H54 (cell line): ENCODE results near the gene PHYHIPL.
A peak's percentile ranks its signal among the peaks of the same experiment; 100 is the strongest.
"Not testable (repeated sequence)": the region's sequence is repeated elsewhere in the genome, so short reads cannot be mapped to it uniquely, and the experiment has no call there.

Source experiments
- DNase-seq: peaks from one replicate; pipeline ENCODE4 v3.0.0; 2011; ENCODE audit warnings: low spot score, mixed read lengths; ENCODE audit not compliant: insufficient read length
- FAIRE-seq: peaks from 3 replicates; lab custom pipeline; 2011; peaks lifted over from hg19 to GRCh38; lab: Jason Lieb, UNC
- POLR2A ChIP-seq: IDR thresholded peaks from 2 replicates; pipeline ENCODE4 v1.6.1; 2011; ENCODE audit warnings: low read depth, mild to moderate bottlenecking, low read length

Gene PHYHIPL

DNA sequence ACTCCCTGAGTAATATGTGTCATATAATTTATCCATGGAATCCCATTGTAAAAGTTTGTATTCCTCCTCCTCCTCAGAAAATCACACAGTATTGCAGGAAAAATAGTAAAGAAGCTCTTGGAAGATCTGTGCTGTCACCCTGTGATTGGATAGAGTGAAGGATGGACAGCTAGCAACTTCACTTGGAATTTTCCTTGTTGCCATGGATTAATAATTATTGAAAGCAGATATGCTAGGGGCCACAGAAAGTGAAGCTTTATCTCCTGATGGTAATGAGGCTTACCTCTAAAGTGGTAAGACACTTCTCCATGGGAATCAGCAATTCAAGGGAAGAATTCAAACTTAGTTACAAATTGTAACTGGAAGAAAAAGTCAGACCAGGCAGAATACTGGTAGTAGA is 48.8 kb downstream of the PHYHIPL start:
- no peak for TF ChIP-seq POLR2A
- FAIRE-seq (no peak), DNase-seq (no peak)

GRCh38 chr10:59227136-59227673 is 50.8 kb downstream of the PHYHIPL start:
- FAIRE-seq, result no peak
- DNase-seq, result no peak
- no peak for TF ChIP-seq POLR2A

GRCh38 chr10:59229441-59229840 is 53.0 kb downstream of the PHYHIPL start:
- FAIRE-seq (no peak), DNase-seq (no peak)
- no peak for TF ChIP-seq POLR2A

DNA sequence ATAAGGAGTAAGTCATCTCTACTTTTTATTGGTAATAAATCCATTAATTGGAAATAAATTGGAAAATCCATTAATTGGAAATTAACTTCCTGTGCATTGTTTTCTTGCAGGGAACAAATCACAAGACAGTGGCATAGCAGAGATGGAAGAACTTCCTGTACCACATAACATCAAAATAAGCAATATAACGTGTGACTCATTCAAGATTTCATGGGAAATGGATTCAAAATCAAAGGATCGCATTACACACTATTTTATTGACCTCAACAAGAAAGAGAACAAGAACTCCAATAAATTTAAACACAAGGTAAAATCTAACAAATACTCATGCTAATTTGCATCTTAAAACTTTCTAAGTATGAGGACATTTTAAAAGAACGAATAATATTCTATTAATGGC is 57.8 kb downstream of the PHYHIPL start:
- no peak for TF ChIP-seq POLR2A
- FAIRE-seq (peak; percentile 30), DNase-seq (no peak)

GRCh38 chr10:59234816-59235429 is 58.5 kb downstream of the PHYHIPL start:
- peak; percentile 96 for FAIRE-seq
- DNase-seq, result no peak

GRCh38 chr10:59236064-59236697 is 59.7 kb downstream of the PHYHIPL start:
- FAIRE-seq, result no peak

More at GRCh38 chr10:59234816-59235429, 58.5 kb downstream of the PHYHIPL start:
- no peak for TF ChIP-seq POLR2A

GRCh38 chr10:59237775-59238174 is 61.3 kb downstream of the PHYHIPL start:
- TF ChIP-seq POLR2A, result no peak
- DNase-seq (no peak), FAIRE-seq (peak; percentile 6)

More at GRCh38 chr10:59236064-59236697, 59.7 kb downstream of the PHYHIPL start:
- no peak for TF ChIP-seq POLR2A
- DNase-seq, result no peak

GRCh38 chr10:59239108-59239507 is 62.7 kb downstream of the PHYHIPL start:
- FAIRE-seq, DNase-seq: not testable (repeated sequence)

- TF ChIP-seq POLR2A, result no peak
- peak; percentile 91 for FAIRE-seq
- DNase-seq, result no peak
Measured at GRCh38 chr10:59240582-59241183, 64.2 kb downstream of the PHYHIPL start.

DNA sequence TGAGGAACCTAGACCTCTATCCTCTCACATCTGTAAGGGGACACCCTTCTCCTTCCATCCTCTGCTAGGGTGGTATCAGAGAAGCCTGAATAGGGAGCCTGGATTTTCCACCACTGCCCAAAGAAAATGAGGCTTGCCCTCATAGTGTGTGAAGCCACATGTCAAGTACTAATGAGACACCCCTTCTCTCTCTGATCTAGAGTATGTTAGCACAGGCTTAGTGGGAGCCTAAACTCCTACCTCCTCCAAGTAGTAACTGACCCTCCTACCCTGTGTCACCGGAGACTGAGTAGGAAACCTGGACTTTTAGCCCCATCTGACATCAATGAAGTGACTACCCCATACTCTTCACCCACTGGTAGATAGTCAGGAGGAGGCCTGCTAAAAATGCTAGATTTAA is 65.6 kb downstream of the PHYHIPL start:
- TF ChIP-seq POLR2A, result no peak
- no peak for FAIRE-seq
- no peak for DNase-seq

GRCh38 chr10:59242991-59243390 is 66.5 kb downstream of the PHYHIPL start:
- TF ChIP-seq POLR2A, result no peak
- DNase-seq, result no peak
- no peak for FAIRE-seq

DNA sequence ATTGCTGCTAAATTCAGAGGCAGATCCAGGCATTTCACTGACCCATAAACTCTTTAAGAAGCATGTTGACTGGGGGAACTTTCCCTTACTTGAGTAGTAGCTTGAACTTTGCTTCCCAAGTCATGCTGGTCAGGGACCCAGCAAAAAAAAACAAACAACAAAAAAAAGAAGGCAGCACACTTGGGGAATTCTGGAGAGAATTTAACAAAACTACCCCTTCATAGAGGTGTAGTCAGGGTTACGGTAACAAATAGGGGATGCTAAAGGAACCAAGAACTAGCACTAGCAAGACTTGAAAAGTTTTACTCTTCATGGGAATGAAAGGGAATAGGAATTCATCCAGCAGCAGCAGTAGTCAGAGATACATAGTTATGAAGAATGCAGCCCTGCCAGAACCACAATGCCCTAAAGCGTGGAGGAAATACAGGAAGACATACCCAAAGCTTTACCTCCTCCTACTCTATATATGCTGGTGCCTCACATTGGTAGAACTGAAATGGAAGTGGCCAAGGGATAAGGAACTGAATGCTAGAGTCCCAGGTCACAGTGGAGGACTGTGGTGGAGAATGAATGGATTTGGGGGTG is 67.3 kb downstream of the PHYHIPL start:
- FAIRE-seq, result no peak
- no peak for DNase-seq
- no peak for TF ChIP-seq POLR2A

GRCh38 chr10:59244871-59245270 is 68.4 kb downstream of the PHYHIPL start:
- DNase-seq, result no peak
- TF ChIP-seq POLR2A, result no peak
- FAIRE-seq, result no peak

DNA sequence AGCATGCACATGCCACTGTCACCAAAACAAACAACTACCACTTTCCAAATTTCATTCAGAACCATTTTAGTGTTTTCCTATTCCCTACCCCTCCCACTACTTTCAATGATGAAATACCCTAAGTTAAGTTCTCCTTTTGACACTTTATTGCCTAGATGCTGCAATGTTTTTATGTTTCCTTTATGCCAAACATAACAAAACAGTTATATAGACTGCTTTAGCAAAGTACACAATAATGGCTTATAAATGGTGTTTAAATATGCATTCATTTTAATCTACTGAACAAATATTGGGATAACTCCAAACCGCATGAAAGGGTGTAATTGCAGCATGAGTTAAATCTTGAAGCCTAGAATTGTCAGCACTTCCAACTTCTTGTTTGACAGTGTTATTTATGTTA is 69.2 kb downstream of the PHYHIPL start:
- TF ChIP-seq POLR2A, result no peak
- FAIRE-seq (peak; percentile 52), DNase-seq (no peak)
